Natural killer cell (primary cell): ENCODE results near the gene TUBB8. TPM values are rescaled to one million over a fixed set of nuclear protein-coding genes. Genes with fewer than 3 reads are reported as not detected.

Experiments
- ATAC-seq, 3 donors: fragments of 150-1000 bp in 2 of 3; fragments of 200-7000 bp in 1 of 3; cut with Tn5 transposase; 1 replicate in 1 of 3; 2 replicates in 2 of 3; pipeline ENCODE4 v1.10.0; 2021; ENCODE audit warnings: mild to moderate bottlenecking in 2 of 3, moderate library complexity in 2 of 3
- DNase-seq, 2 donors: peaks; one replicate each; pipeline versions ENCODE4 v3.0.0 to v3.0.0-alpha.2; 2013 to 2021; ENCODE audit warnings: mixed read lengths in 1 of 2
- H3K27ac ChIP-seq: one replicate; pipeline ENCODE4 v1.5.1; 2013; ENCODE audit warnings: mild to moderate bottlenecking, low read length
- H3K27me3 ChIP-seq: one replicate; pipeline ENCODE4 v1.6.1; 2013; ENCODE audit warnings: low read length; ENCODE audit not compliant: control insufficient read depth, insufficient read depth
- H3K36me3 ChIP-seq: one replicate; pipeline ENCODE4 v1.6.1; 2013; ENCODE audit warnings: low read length; ENCODE audit not compliant: control insufficient read depth, insufficient read depth
- H3K4me1 ChIP-seq: one replicate; pipeline ENCODE4 v1.6.1; 2013; ENCODE audit warnings: low read length; ENCODE audit not compliant: control insufficient read depth, insufficient read depth
- H3K4me3 ChIP-seq: one replicate; pipeline ENCODE4 v1.5.1; 2013; ENCODE audit warnings: low read length
- H3K9me3 ChIP-seq: one replicate; pipeline ENCODE4 v1.6.1; 2013; ENCODE audit warnings: low read length; ENCODE audit not compliant: control insufficient read depth, insufficient read depth
- H3K27ac Mint-ChIP-seq, 2 donors: one replicate each; pipeline ENCODE4 v1.8.0; 2022; ENCODE audit warnings: mild to moderate bottlenecking in 2 of 2, mixed read lengths in 2 of 2, moderate library complexity in 1 of 2
- H3K27me3 Mint-ChIP-seq, 2 donors: one replicate each; pipeline ENCODE4 v1.8.0; 2022; ENCODE audit warnings: low read depth in 2 of 2, mixed read lengths in 2 of 2
- H3K36me3 Mint-ChIP-seq: one replicate; pipeline ENCODE4 v1.8.0; 2022; ENCODE audit warnings: mixed read lengths
- H3K4me1 Mint-ChIP-seq, 2 donors: one replicate each; pipeline ENCODE4 v1.8.0; 2022; ENCODE audit warnings: mixed read lengths in 2 of 2
- H3K4me3 Mint-ChIP-seq: one replicate; pipeline ENCODE4 v1.8.0; 2022; ENCODE audit warnings: mild to moderate bottlenecking, moderate library complexity, mixed read lengths
- H3K9me3 Mint-ChIP-seq, 2 donors: one replicate each; pipeline ENCODE4 v1.8.0; 2022; ENCODE audit warnings: mixed read lengths in 2 of 2
- WGBS: methylation state at CpG from one replicate; pipeline ENCODE4 v1.1.7; 2013; ENCODE audit warnings: missing lambda C conversion rate; ENCODE audit not compliant: insufficient coverage; 5-methylcytosine and 5-hydroxymethylcytosine counted together
- intact Hi-C: fragments of 100-400 bp; cut with micrococcal nuclease; formaldehyde crosslinking; loops from one replicate; pipeline ENCODE4 v1.14.2; 2022
- total RNA-seq, 4 donors: library from RNA; stranded (reverse); fragments of 120-200 nt in 1 of 4; gene quantifications; one replicate each; pipeline versions ENCODE4 v1.2.3 to v1.2.4, GENCODE V29; 2013 to 2022
- TF ChIP-seq, protein P1 (sequence below): fragments of 200-600 bp; IDR thresholded peaks from one replicate; pipeline ENCODE4 v1.8.0; 2022; ENCODE audit warnings: antibody characterized with exemption

TUBB8 gene
- total RNA-seq, 3 donors from 2014 or later (not counting 1 experiment from before 2014, with no cell fraction given) = 0.89 TPM; not detected in 2

DNA sequence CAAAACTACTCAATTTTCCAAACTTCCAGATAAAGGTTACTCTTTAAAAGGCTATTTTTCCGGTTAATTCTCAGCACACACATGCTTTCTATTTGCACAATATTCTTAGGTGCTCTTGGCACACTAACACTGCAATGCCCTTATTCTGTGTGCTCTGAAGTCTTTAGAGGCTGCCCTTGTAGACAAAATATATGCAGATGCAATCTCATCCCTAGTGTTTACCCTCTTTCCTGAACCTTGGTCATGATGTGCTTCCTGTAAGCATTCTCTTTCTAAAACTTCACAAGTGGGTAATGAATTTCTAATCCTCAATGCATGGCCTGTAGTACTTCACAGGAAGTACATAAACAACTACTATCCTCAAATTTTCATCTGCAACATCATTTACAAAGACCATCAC, 41.1 kb upstream of the TUBB8 start:
- no peak overlapping the region for H3K27ac Mint-ChIP-seq
- intact Hi-C loops = no loop called here
- ATAC-seq (no peak), DNase-seq (no peak)
- no peak overlapping the region for H3K27ac ChIP-seq
- peaks cover under 1% of the 10 kb centered on the region for H3K36me3 Mint-ChIP-seq
- no peak overlapping the region for H3K4me3 ChIP-seq
- WGBS = 93% methylated on average over 1 of the region's 1 CpG
- H3K4me1 ChIP-seq = no peaks in the 10 kb centered on the region
- no peaks in the 10 kb centered on the region for H3K27me3 ChIP-seq
- peaks cover 0 to 15% of the 10 kb centered on the region in 2 donors for H3K4me1 Mint-ChIP-seq
- H3K36me3 ChIP-seq = no peaks in the 10 kb centered on the region
- H3K4me3 Mint-ChIP-seq = no peak overlapping the region
- H3K9me3 Mint-ChIP-seq = peaks cover 3 to 4% of the 10 kb centered on the region in 2 donors
- H3K27me3 Mint-ChIP-seq = peaks cover 0 to 7% of the 10 kb centered on the region in 2 donors
- no peaks in the 10 kb centered on the region for H3K9me3 ChIP-seq
- TF ChIP-seq, protein P1, sequence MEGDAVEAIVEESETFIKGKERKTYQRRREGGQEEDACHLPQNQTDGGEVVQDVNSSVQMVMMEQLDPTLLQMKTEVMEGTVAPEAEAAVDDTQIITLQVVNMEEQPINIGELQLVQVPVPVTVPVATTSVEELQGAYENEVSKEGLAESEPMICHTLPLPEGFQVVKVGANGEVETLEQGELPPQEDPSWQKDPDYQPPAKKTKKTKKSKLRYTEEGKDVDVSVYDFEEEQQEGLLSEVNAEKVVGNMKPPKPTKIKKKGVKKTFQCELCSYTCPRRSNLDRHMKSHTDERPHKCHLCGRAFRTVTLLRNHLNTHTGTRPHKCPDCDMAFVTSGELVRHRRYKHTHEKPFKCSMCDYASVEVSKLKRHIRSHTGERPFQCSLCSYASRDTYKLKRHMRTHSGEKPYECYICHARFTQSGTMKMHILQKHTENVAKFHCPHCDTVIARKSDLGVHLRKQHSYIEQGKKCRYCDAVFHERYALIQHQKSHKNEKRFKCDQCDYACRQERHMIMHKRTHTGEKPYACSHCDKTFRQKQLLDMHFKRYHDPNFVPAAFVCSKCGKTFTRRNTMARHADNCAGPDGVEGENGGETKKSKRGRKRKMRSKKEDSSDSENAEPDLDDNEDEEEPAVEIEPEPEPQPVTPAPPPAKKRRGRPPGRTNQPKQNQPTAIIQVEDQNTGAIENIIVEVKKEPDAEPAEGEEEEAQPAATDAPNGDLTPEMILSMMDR = no peak

DNA sequence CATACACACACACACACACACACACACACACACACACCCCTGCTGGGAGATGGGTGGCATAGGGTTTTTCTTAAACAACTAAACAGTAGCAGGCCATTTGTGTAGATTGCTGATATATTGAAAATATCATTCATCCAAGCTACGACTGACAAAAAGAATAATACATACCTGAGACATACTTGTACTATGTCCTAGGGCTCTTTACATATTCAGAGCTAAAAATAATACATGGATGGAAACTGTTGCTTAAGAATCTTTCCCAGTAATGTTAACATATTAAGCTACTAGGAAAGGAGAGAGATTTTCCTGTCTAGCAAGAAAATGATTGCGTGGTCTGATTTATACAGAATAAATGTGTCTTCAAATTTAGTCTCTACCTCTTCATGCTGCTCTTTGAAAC, 40.2 kb upstream of the TUBB8 start:
- no peak for DNase-seq
- no peak overlapping the region for H3K4me3 ChIP-seq
- TF ChIP-seq, protein P1 = no peak
- no peaks in the 10 kb centered on the region for H3K9me3 Mint-ChIP-seq
- no peaks in the 10 kb centered on the region for H3K4me1 ChIP-seq
- H3K36me3 ChIP-seq = no peaks in the 10 kb centered on the region
- H3K4me3 Mint-ChIP-seq = no peak overlapping the region
- H3K4me1 Mint-ChIP-seq = peaks cover 0 to 15% of the 10 kb centered on the region in 2 donors
- no peaks in the 10 kb centered on the region for H3K27me3 ChIP-seq
- H3K27me3 Mint-ChIP-seq = peaks cover 0 to 7% of the 10 kb centered on the region in 2 donors
- no CpG with 5 or more reads among the region's 2 CpGs for WGBS
- no peak for ATAC-seq
- no peak overlapping the region for H3K27ac Mint-ChIP-seq
- H3K9me3 ChIP-seq = no peaks in the 10 kb centered on the region
- intact Hi-C loops = no loop called here
- H3K27ac ChIP-seq = no peak overlapping the region
- no peaks in the 10 kb centered on the region for H3K36me3 Mint-ChIP-seq

DNA sequence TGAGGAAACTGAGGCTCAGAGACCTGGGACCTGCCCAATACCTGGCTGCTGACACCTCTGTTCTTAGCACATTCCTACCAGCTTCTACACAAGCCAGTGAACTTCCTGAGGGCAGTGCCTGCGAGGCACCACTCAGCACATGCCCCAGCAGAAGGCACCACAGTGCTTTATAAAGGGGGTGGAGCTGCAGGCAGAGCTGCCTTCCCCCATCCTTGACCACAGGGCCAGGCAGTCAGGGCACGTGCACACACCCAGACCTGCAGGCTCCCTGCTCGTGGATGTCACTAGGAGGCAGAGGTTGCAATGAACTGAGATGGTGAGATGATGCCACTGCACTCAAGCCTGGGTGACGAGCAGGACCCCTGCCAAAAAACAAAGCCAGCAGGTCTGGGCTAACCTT, 39.2 kb upstream of the TUBB8 start:
- peaks cover 0 to 15% of the 10 kb centered on the region in 2 donors for H3K4me1 Mint-ChIP-seq
- ATAC-seq (peak in 1 of 3 donors; percentile 52), DNase-seq (no peak)
- H3K9me3 Mint-ChIP-seq = no peaks in the 10 kb centered on the region
- Histone ChIP-seq H3K4me3 (no peak overlapping the region), H3K4me1 (no peaks in the 10 kb centered on the region), H3K9me3 (no peaks in the 10 kb centered on the region), H3K27ac (no peak overlapping the region), H3K36me3 (no peaks in the 10 kb centered on the region), H3K27me3 (no peaks in the 10 kb centered on the region)
- H3K27me3 Mint-ChIP-seq = peaks cover 4 to 6% of the 10 kb centered on the region in 2 donors
- TF ChIP-seq, protein P1 = no peak
- H3K27ac Mint-ChIP-seq = no peak overlapping the region
- intact Hi-C loops = no loop called here
- no peak overlapping the region for H3K4me3 Mint-ChIP-seq
- no peaks in the 10 kb centered on the region for H3K36me3 Mint-ChIP-seq
- 20% methylated on average over 4 of the region's 4 CpGs for WGBS
